KMS-11 (cell line): Measurements from ENCODE around the gene FCHSD2.

ENCODE experiments used
- H2AFZ ChIP-seq: fragments of 200-600 bp; sonication (generic); 2 replicates; pipeline ENCODE4 v1.6.1; 2016; ENCODE audit warnings: antibody characterized with exemption, mixed run types, low read depth
- H3K27ac ChIP-seq: fragments of 200-600 bp; sonication (generic); 2 replicates; pipeline ENCODE4 v1.6.1; 2016; ENCODE audit warnings: mild to moderate bottlenecking, mixed run types
- H3K27me3 ChIP-seq: fragments of 200-600 bp; sonication (generic); 2 replicates; pipeline ENCODE4 v1.6.1; 2017; ENCODE audit warnings: mild to moderate bottlenecking, low read depth, mixed run types, moderate library complexity; ENCODE audit not compliant: insufficient read depth
- H3K36me3 ChIP-seq: fragments of 200-600 bp; sonication (generic); 2 replicates; pipeline ENCODE4 v1.6.1; 2017; ENCODE audit warnings: mild to moderate bottlenecking, mixed run types; ENCODE audit not compliant: insufficient read depth
- H3K4me1 ChIP-seq: fragments of 200-600 bp; sonication (generic); 2 replicates; pipeline ENCODE4 v1.6.1; 2016; ENCODE audit warnings: mild to moderate bottlenecking, low read depth, mixed run types; ENCODE audit not compliant: poor library complexity, severe bottlenecking
- H3K4me2 ChIP-seq: fragments of 200-600 bp; sonication (generic); 2 replicates; pipeline ENCODE4 v1.7.0; 2016; ENCODE audit warnings: mild to moderate bottlenecking, mixed run types
- H3K4me3 ChIP-seq: fragments of 200-600 bp; sonication (generic); IDR thresholded peaks from 2 replicates; pipeline ENCODE4 v1.6.1; 2017; ENCODE audit warnings: low read depth, low read length, mixed read lengths; ENCODE audit not compliant: insufficient read depth
- H3K79me2 ChIP-seq: fragments of 200-600 bp; sonication (generic); 2 replicates; pipeline ENCODE4 v1.6.1; 2016; ENCODE audit warnings: low read depth, mixed run types; ENCODE audit not compliant: insufficient read depth
- H3K9ac ChIP-seq: fragments of 200-600 bp; sonication (generic); 2 replicates; pipeline ENCODE4 v1.6.1; 2016; ENCODE audit warnings: mild to moderate bottlenecking, mixed run types
- H4K20me1 ChIP-seq: fragments of 200-600 bp; sonication (generic); 2 replicates; pipeline ENCODE4 v1.6.1; 2016; ENCODE audit warnings: mild to moderate bottlenecking, mixed run types; ENCODE audit not compliant: insufficient read depth
- CTCF ChIP-seq: fragments of 200-600 bp; sonication (generic); conservative IDR thresholded peaks from 2 replicates; pipeline ENCODE4 v1.6.1; 2017; ENCODE audit warnings: low read depth, mild to moderate bottlenecking, antibody characterized with exemption, low read length, moderate library complexity, mixed read lengths

FCHSD2 gene

GRCh38 chr11:72836111-72836510, 306.0 kb downstream of the FCHSD2 start:
- Histone ChIP-seq H3K4me2 (no peak overlapping the region), H3K36me3 (no peaks in the 10 kb centered on the region), H3K27ac (no peak overlapping the region), H2AFZ (no peak overlapping the region), H4K20me1 (no peaks in the 10 kb centered on the region), H3K79me2 (no peaks in the 10 kb centered on the region), H3K4me1 (peaks cover 4% of the 10 kb centered on the region), H3K9ac (no peak overlapping the region), H3K27me3 (no peaks in the 10 kb centered on the region), H3K4me3 (no peak overlapping the region)
- TF ChIP-seq CTCF, result no peak

GRCh38 chr11:72834905-72835304, 307.2 kb downstream of the FCHSD2 start:
- no peaks in the 10 kb centered on the region for H4K20me1 ChIP-seq
- TF ChIP-seq CTCF, result no peak
- H3K4me2 ChIP-seq, result no peak overlapping the region
- H2AFZ ChIP-seq, result no peak overlapping the region
- no peak overlapping the region for H3K9ac ChIP-seq
- H3K4me3 ChIP-seq, result no peak overlapping the region
- H3K79me2 ChIP-seq, result no peaks in the 10 kb centered on the region
- H3K4me1 ChIP-seq, result peaks cover 4% of the 10 kb centered on the region
- no peak overlapping the region for H3K27ac ChIP-seq
- H3K36me3 ChIP-seq, result no peaks in the 10 kb centered on the region
- no peaks in the 10 kb centered on the region for H3K27me3 ChIP-seq

GRCh38 chr11:72833811-72834493, 308.2 kb downstream of the FCHSD2 start:
- Histone ChIP-seq H3K4me3 (no peak overlapping the region), H4K20me1 (no peaks in the 10 kb centered on the region), H3K9ac (no peak overlapping the region), H3K27me3 (no peaks in the 10 kb centered on the region), H3K27ac (no peak overlapping the region), H2AFZ (no peak overlapping the region), H3K4me2 (no peak overlapping the region), H3K4me1 (peaks cover 4% of the 10 kb centered on the region), H3K79me2 (no peaks in the 10 kb centered on the region), H3K36me3 (no peaks in the 10 kb centered on the region)
- TF ChIP-seq CTCF, result no peak

GRCh38 chr11:72833083-72833733, 308.9 kb downstream of the FCHSD2 start:
- Histone ChIP-seq H2AFZ (no peak overlapping the region), H3K4me2 (no peak overlapping the region), H4K20me1 (no peaks in the 10 kb centered on the region), H3K27me3 (no peaks in the 10 kb centered on the region), H3K27ac (no peak overlapping the region), H3K4me3 (no peak overlapping the region), H3K36me3 (no peaks in the 10 kb centered on the region), H3K79me2 (no peaks in the 10 kb centered on the region), H3K4me1 (peaks cover 4% of the 10 kb centered on the region), H3K9ac (no peak overlapping the region)
- no peak for TF ChIP-seq CTCF
